Sigmoid colon (tissue), 7 donors: ENCODE measurements around the gene PLS1. TPM values are rescaled to one million over a fixed set of nuclear protein-coding genes. Genes with fewer than 3 reads are reported as not detected.
A peak's percentile ranks its signal among the peaks of the same experiment; 100 is the strongest.
"Not testable (repeated sequence)": the region's sequence is repeated elsewhere in the genome, so short reads cannot be mapped to it uniquely, and the experiment has no call there.

Experiments used
- DNase-seq: peaks from one replicate; pipeline ENCODE4 v3.0.0-alpha.2; 2019
- H3K27ac ChIP-seq, 4 donors: fragments of 200-600 bp; sonication (generic); one replicate each; pipeline ENCODE4 v1.5.1; 2016 to 2019; ENCODE audit warnings: mild to moderate bottlenecking in 1 of 4
- H3K27me3 ChIP-seq, 3 donors: fragments of 200-600 bp; sonication (generic); one replicate each; pipeline ENCODE4 v1.5.1; 2019; ENCODE audit warnings: mild to moderate bottlenecking in 1 of 3
- H3K36me3 ChIP-seq, 4 donors: fragments of 200-600 bp; sonication (generic); one replicate each; pipeline ENCODE4 v1.5.1; 2016 to 2019
- H3K4me1 ChIP-seq, 4 donors: fragments of 200-600 bp; sonication (generic); one replicate each; pipeline ENCODE4 v1.5.1; 2017 to 2019
- H3K4me3 ChIP-seq, 4 donors: fragments of 200-600 bp; sonication (generic); one replicate each; pipeline ENCODE4 v1.5.1; 2017 to 2019; ENCODE audit warnings: mild to moderate bottlenecking in 2 of 4, moderate library complexity in 1 of 4
- H3K9me3 ChIP-seq, 4 donors: fragments of 200-600 bp in 3 of 4; sonication (generic) in 3 of 4; one replicate each; pipeline versions ENCODE4 v1.5.1 to v1.6.1; 2013 to 2019
- CTCF ChIP-seq, 4 experiments: fragments of 450-650 bp in 3 of 4; fragments of 200-600 bp in 1 of 4; IDR thresholded peaks; one replicate each; pipeline ENCODE4 v1.5.1; 2016 to 2019; ENCODE audit warnings: antibody characterized with exemption in 4 of 4, mild to moderate bottlenecking in 3 of 4, moderate library complexity in 2 of 4
- EP300 ChIP-seq, 4 donors: sonication (generic); formaldehyde crosslinking; IDR thresholded peaks; one replicate each; pipeline ENCODE4 v1.6.1; 2017; ENCODE audit warnings: antibody characterized with exemption in 4 of 4
- POLR2A ChIP-seq, 2 donors: fragments of 450-650 bp; IDR thresholded peaks; one replicate each; pipeline ENCODE4 v1.6.1; 2016; ENCODE audit warnings: antibody characterized with exemption in 2 of 2, mild to moderate bottlenecking in 2 of 2, moderate library complexity in 2 of 2
- POLR2AphosphoS5 ChIP-seq, 4 donors: sonication (generic); formaldehyde crosslinking; IDR thresholded peaks; one replicate each; pipeline ENCODE4 v1.6.1; 2017; ENCODE audit warnings: antibody characterized with exemption in 4 of 4
- WGBS, 2 donors: extraction: QIAGEN DNeasy Blood & Tissue Kit; methylation state at CpG; one replicate each; pipeline ENCODE4 v1.1.7; 2013; 5-methylcytosine and 5-hydroxymethylcytosine counted together
- intact Hi-C: fragments of 100-400 bp; cut with DNase I; formaldehyde crosslinking; loops from one replicate; pipeline ENCODE4 v1.15.1; 2023
- polyA plus RNA-seq, 3 donors: library from polyadenylated mRNA; stranded (reverse); fragments of 200-250 nt; gene quantifications; one replicate each; pipeline ENCODE4 v1.2.3, GENCODE V29; 2013
- total RNA-seq, 4 donors: library from RNA; depleted of rRNA; stranded (reverse); fragments of >200 nt; gene quantifications; one replicate each; pipeline ENCODE4 v1.1.0, GENCODE V29; 2016
- donor health status: healthy with polysubstance abuse.
- donor health status: Bipolar disorder and iron deficiency.
- donor health status: healthy.

PLS1 gene
- total and polyA plus RNA-seq, 7 donors = 0.55 to 366 (median 1.8) TPM

GRCh38 chr3:142596726-142597088, 514 bp downstream of the PLS1 start:
- 4 to 14% methylated on average over 5 of the region's 5 CpGs for WGBS, 2 donors
- intact Hi-C loops = loop anchor here (5.0 kb wide), 1 partner anchor 126 kb away; the partner anchor contains the start of gene TRPC1

GRCh38 chr3:142597906-142598305, 1.7 kb downstream of the PLS1 start:
- TF ChIP-seq POLR2A (IDR thresholded peaks at IDR 0.05) (peak in 1 of 2 donors; percentile 15), EP300 (IDR thresholded peaks at IDR 0.05) (no peak), POLR2AphosphoS5 (IDR thresholded peaks at IDR 0.05) (no peak), CTCF (IDR thresholded peaks at IDR 0.05) (no peak)
- no peak for DNase-seq
- Histone ChIP-seq H3K36me3 (no peaks in the 10 kb centered on the region), H3K27ac (peak overlapping the region in 1 of 4 donors; percentile 18), H3K4me1 (peaks cover 0 to 13% (median 9%) of the 10 kb centered on the region in 4 donors), H3K27me3 (no peaks in the 10 kb centered on the region), H3K4me3 (no peak overlapping the region), H3K9me3 (no peaks in the 10 kb centered on the region)
- intact Hi-C loops = loop anchor here (5.0 kb wide), 1 partner anchor 124 kb away; the partner anchor contains the start of gene TRPC1
- WGBS, 2 donors = 19 to 63% methylated on average over 3 of the region's 3 CpGs

More at GRCh38 chr3:142596726-142597088, 514 bp downstream of the PLS1 start:
- H3K27me3 ChIP-seq = no peaks in the 10 kb centered on the region
- peaks cover 0 to 13% (median 9%) of the 10 kb centered on the region in 4 donors for H3K4me1 ChIP-seq
- peak overlapping the region; percentile 44 to 64 (median 60) for H3K4me3 ChIP-seq
- no peaks in the 10 kb centered on the region for H3K36me3 ChIP-seq
- no peaks in the 10 kb centered on the region for H3K9me3 ChIP-seq
- no peak for TF ChIP-seq POLR2A (IDR thresholded peaks at IDR 0.05)
- no peak for TF ChIP-seq EP300 (IDR thresholded peaks at IDR 0.05)
- no peak for TF ChIP-seq CTCF (IDR thresholded peaks at IDR 0.05)
- no peak for TF ChIP-seq POLR2AphosphoS5 (IDR thresholded peaks at IDR 0.05)
- peak overlapping the region in 3 of 4 donors; percentile 34 to 73 (median 38) for H3K27ac ChIP-seq
- DNase-seq = no peak

GRCh38 chr3:142601713-142602112, 5.5 kb downstream of the PLS1 start:
- 34 to 78% methylated on average over 4 of the region's 4 CpGs for WGBS, 2 donors
- Histone ChIP-seq H3K27ac (no peak overlapping the region), H3K27me3 (no peaks in the 10 kb centered on the region), H3K9me3 (no peaks in the 10 kb centered on the region), H3K36me3 (no peaks in the 10 kb centered on the region), H3K4me3 (no peak overlapping the region), H3K4me1 (peaks cover 0 to 4% (median 2%) of the 10 kb centered on the region in 4 donors)
- intact Hi-C loops = no loop called here
- DNase-seq = no peak
- TF ChIP-seq POLR2AphosphoS5 (IDR thresholded peaks at IDR 0.05) (no peak), POLR2A (IDR thresholded peaks at IDR 0.05) (no peak), CTCF (IDR thresholded peaks at IDR 0.05) (no peak), EP300 (IDR thresholded peaks at IDR 0.05) (no peak)

- TF ChIP-seq POLR2A (IDR thresholded peaks at IDR 0.05) = no peak
- no peak for TF ChIP-seq EP300 (IDR thresholded peaks at IDR 0.05)
- no peak for TF ChIP-seq POLR2AphosphoS5 (IDR thresholded peaks at IDR 0.05)
- no peak for TF ChIP-seq CTCF (IDR thresholded peaks at IDR 0.05)
- 14 to 64% methylated on average over 13 of the region's 13 CpGs for WGBS, 2 donors
- no peak for DNase-seq
- no peak overlapping the region for H3K4me3 ChIP-seq
- no peaks in the 10 kb centered on the region for H3K36me3 ChIP-seq
- H3K4me1 ChIP-seq = no peaks in the 10 kb centered on the region
- H3K9me3 ChIP-seq = no peaks in the 10 kb centered on the region
- no peaks in the 10 kb centered on the region for H3K27me3 ChIP-seq
- intact Hi-C loops = no loop called here
- no peak overlapping the region for H3K27ac ChIP-seq
Observed at GRCh38 chr3:142602619-142603385, 6.6 kb downstream of the PLS1 start.

GRCh38 chr3:142603386-142603705, 7.2 kb downstream of the PLS1 start:
- intact Hi-C loops, DNase-seq: not testable (repeated sequence)

More at GRCh38 chr3:142603386-142603705, 7.2 kb downstream of the PLS1 start:
- not testable (repeated sequence) for H3K27me3 ChIP-seq, H3K4me3 ChIP-seq, H3K9me3 ChIP-seq, H3K4me1 ChIP-seq, H3K36me3 ChIP-seq, H3K27ac ChIP-seq
- WGBS, 2 donors = 16 to 74% methylated on average over 7 of the region's 7 CpGs
